HEK293T (cell line): Measurements from ENCODE around the gene GTF3C2.
A peak's percentile ranks its signal among the peaks of the same experiment; 100 is the strongest.
"Not testable (repeated sequence)": the region's sequence is repeated elsewhere in the genome, so short reads cannot be mapped to it uniquely, and the experiment has no call there.

Experiments
- CTCF ChIA-PET: fragments of 350-600 bp; formaldehyde crosslinking; extraction: SDS; loops from one replicate; lab custom pipeline; 2021; ENCODE audit warnings: antibody characterized with exemption, inconsistent platforms; lab: Yijun Ruan, JAX
- POLR2A ChIA-PET: fragments of 350-600 bp; formaldehyde crosslinking; extraction: SDS; loops from one replicate; lab custom pipeline; 2020; ENCODE audit warnings: antibody characterized with exemption, inconsistent platforms; lab: Yijun Ruan, JAX
- DNase-seq: peaks from one replicate; pipeline ENCODE4 v3.0.0; 2012; ENCODE audit warnings: mixed read lengths; ENCODE audit errors: extremely low spot score
- ARNT ChIP-seq: fragments of 450-650 bp; IDR thresholded peaks from 2 replicates; pipeline ENCODE4 v1.6.1; 2017; ENCODE audit warnings: mild to moderate bottlenecking
- BHLHE40 ChIP-seq: fragments of 450-650 bp; IDR thresholded peaks from 2 replicates; pipeline ENCODE4 v1.6.1; 2016; ENCODE audit warnings: mild to moderate bottlenecking, moderate library complexity, borderline replicate concordance
- CTBP1 ChIP-seq: fragments of 450-650 bp; IDR thresholded peaks from 2 replicates; pipeline ENCODE4 v1.6.1; 2016; ENCODE audit warnings: borderline replicate concordance
- ELF4 ChIP-seq: fragments of 450-650 bp; IDR thresholded peaks from 2 replicates; pipeline ENCODE4 v1.6.1; 2017; ENCODE audit warnings: antibody characterized with exemption
- FOXA1 ChIP-seq: fragments of 450-650 bp; IDR thresholded peaks from 2 replicates; pipeline ENCODE4 v1.6.1; 2016; ENCODE audit warnings: mild to moderate bottlenecking
- FOXK2 ChIP-seq: fragments of 450-650 bp; IDR thresholded peaks from 2 replicates; pipeline ENCODE4 v1.6.1; 2016; ENCODE audit warnings: mild to moderate bottlenecking
- FOXM1 ChIP-seq: fragments of 450-650 bp; IDR thresholded peaks from 2 replicates; pipeline ENCODE4 v1.6.1; 2017; ENCODE audit warnings: mild to moderate bottlenecking, borderline replicate concordance
- HDGF ChIP-seq: fragments of 450-650 bp; IDR thresholded peaks from 2 replicates; pipeline ENCODE4 v1.6.1; 2017; ENCODE audit warnings: antibody characterized with exemption, borderline replicate concordance
- L3MBTL2 ChIP-seq: fragments of 450-650 bp; conservative IDR thresholded peaks from 2 replicates; pipeline ENCODE4 v1.6.1; 2016; ENCODE audit warnings: mild to moderate bottlenecking
- LEF1 ChIP-seq: fragments of 450-650 bp; IDR thresholded peaks from 2 replicates; pipeline ENCODE4 v1.6.1; 2017; ENCODE audit warnings: mild to moderate bottlenecking, borderline replicate concordance
- NFRKB ChIP-seq: fragments of 450-650 bp; IDR thresholded peaks from 2 replicates; pipeline ENCODE4 v1.6.1; 2016; ENCODE audit warnings: mild to moderate bottlenecking, moderate library complexity
- PKNOX1 ChIP-seq: fragments of 450-650 bp; IDR thresholded peaks from 2 replicates; pipeline ENCODE4 v1.6.1; 2016
- SP1 ChIP-seq: fragments of 450-650 bp; IDR thresholded peaks from 2 replicates; pipeline ENCODE4 v1.6.1; 2017
- SUZ12 ChIP-seq: fragments of 450-650 bp; IDR thresholded peaks from 2 replicates; pipeline ENCODE4 v1.6.1; 2016; ENCODE audit warnings: mild to moderate bottlenecking
- ZNF384 ChIP-seq: fragments of 450-650 bp; IDR thresholded peaks from 2 replicates; pipeline ENCODE4 v1.6.1; 2016

GTF3C2 gene

GRCh38 chr2:27362678-27363420, 6.3 kb upstream of the GTF3C2 start:
- CTCF ChIA-PET, result interaction anchor here (0.6 kb wide), 1 partner anchor 52 kb away, joined by 3 read pairs; no protein-coding TSS in a partner anchor
- POLR2A ChIA-PET, result interaction anchor here (1.3 to 1.4 kb wide), 2 partner anchors 12 to 66 kb away, joined by 3 read pairs; partner anchors contain the start of gene NRBP1
- no peak for TF ChIP-seq SUZ12
- no peak for TF ChIP-seq SP1
- no peak for TF ChIP-seq BHLHE40
- no peak for TF ChIP-seq FOXM1

GRCh38 chr2:27356056-27356381, 545 bp downstream of the GTF3C2 start:
- ChIA-PET CTCF (interaction anchor here (0.6 kb wide), 1 partner anchor 10 kb away, joined by 3 read pairs; no protein-coding TSS in a partner anchor), POLR2A (interaction anchor here (0.9 to 2.9 kb wide), 14 partner anchors 10 to 143 kb away, joined by 3 to 25 read pairs (median 8); partner anchors contain the start of genes ATRAID, EIF2B4, MPV17 and PPM1G)
- no peak for TF ChIP-seq PKNOX1
- peak; percentile 46 for DNase-seq

More at GRCh38 chr2:27362678-27363420, 6.3 kb upstream of the GTF3C2 start:
- no peak for DNase-seq

- TF ChIP-seq CTBP1, result no peak
- peak; percentile 57; the same call in 1 of the 2 replicates for TF ChIP-seq PKNOX1
- POLR2A ChIA-PET, result interaction anchor here (1.4 kb wide), 1 partner anchor 15 kb away, joined by 5 read pairs; no protein-coding TSS in a partner anchor
- CTCF ChIA-PET, result no interaction called here
- DNase-seq, result no peak
Measured at GRCh38 chr2:27354597-27354927, 2.0 kb downstream of the GTF3C2 start.

- POLR2A ChIA-PET, result interaction anchor here (0.9 to 1.1 kb wide), 4 partner anchors 16 to 56 kb away, joined by 3 to 8 read pairs (median 4); partner anchors contain the start of genes EIF2B4, MPV17 and PPM1G
- CTCF ChIA-PET, result interaction anchor here (0.7 kb wide), 1 partner anchor 24 kb away, joined by 3 read pairs; no protein-coding TSS in a partner anchor
- peak; percentile 72 for TF ChIP-seq ZNF384
- no peak for TF ChIP-seq SP1
- TF ChIP-seq ELF4, result no peak
- no peak for TF ChIP-seq LEF1
- TF ChIP-seq NFRKB, result no peak
- DNase-seq, result no peak
Measured at GRCh38 chr2:27353762-27354596, 2.6 kb downstream of the GTF3C2 start.

GRCh38 chr2:27353386-27353761, 3.2 kb downstream of the GTF3C2 start:
- CTCF ChIA-PET, result interaction anchor here (0.6 to 0.7 kb wide), 2 partner anchors 24 to 140 kb away, joined by 3 read pairs; no protein-coding TSS in a partner anchor
- not testable (repeated sequence) for DNase-seq
- POLR2A ChIA-PET, result interaction anchor here (0.9 to 1.1 kb wide), 5 partner anchors 11 to 56 kb away, joined by 3 to 8 read pairs (median 4); partner anchors contain the start of genes EIF2B4, MPV17 and PPM1G

- TF ChIP-seq SUZ12 (no peak), FOXK2 (no peak), HDGF (no peak), NFRKB (no peak), SP1 (no peak), FOXM1 (no peak), ELF4 (no peak), FOXA1 (no peak)
- ChIA-PET POLR2A (interaction anchor here (0.7 to 1.2 kb wide), 2 partner anchors 18 to 29 kb away, joined by 3 read pairs; no protein-coding TSS in a partner anchor), CTCF (no interaction called here)
- DNase-seq, result no peak
Measured at GRCh38 chr2:27351802-27352598, 4.6 kb downstream of the GTF3C2 start.

GRCh38 chr2:27350106-27350693, 6.4 kb downstream of the GTF3C2 start:
- DNase-seq, result no peak
- ChIA-PET POLR2A (no interaction called here), CTCF (no interaction called here)
- TF ChIP-seq BHLHE40 (no peak), ARNT (no peak), LEF1 (no peak), CTBP1 (no peak), L3MBTL2 (no peak), SP1 (no peak), PKNOX1 (no peak), FOXK2 (no peak), FOXA1 (no peak), HDGF (no peak)
